OCI-LY1 (cell line): Measurements from ENCODE around the gene SP2.

Source experiments
- H2AFZ ChIP-seq: fragments of 200-600 bp; sonication (generic), shearing (Covaris generic); 2 replicates; pipeline ENCODE4 v1.6.0; 2014; ENCODE audit warnings: antibody characterized with exemption, mild to moderate bottlenecking, low read length
- H3F3A ChIP-seq: fragments of 200-600 bp; sonication (generic), shearing (Covaris generic); 2 replicates; pipeline ENCODE4 v1.6.0; 2014; ENCODE audit warnings: mild to moderate bottlenecking, antibody characterized with exemption, low read length, moderate library complexity; ENCODE audit not compliant: insufficient read depth
- H3K27ac ChIP-seq: fragments of 200-600 bp; sonication (generic); 2 replicates; pipeline ENCODE4 v1.5.1; 2014; ENCODE audit warnings: low read length, mixed run types, mild to moderate bottlenecking, low read depth; ENCODE audit not compliant: poor library complexity, severe bottlenecking
- H3K27me3 ChIP-seq: fragments of 200-600 bp; sonication (generic); 2 replicates; pipeline ENCODE4 v1.6.0; 2014; ENCODE audit warnings: antibody characterized with exemption, mild to moderate bottlenecking, low read length, moderate library complexity; ENCODE audit not compliant: insufficient read depth
- H3K36me3 ChIP-seq: fragments of 200-600 bp; sonication (generic); 2 replicates; pipeline ENCODE4 v1.6.1; 2014; ENCODE audit warnings: mild to moderate bottlenecking, antibody characterized with exemption, low read length, moderate library complexity, mixed read lengths; ENCODE audit not compliant: insufficient read depth
- H3K4me1 ChIP-seq: fragments of 200-600 bp; sonication (generic); 2 replicates; pipeline ENCODE4 v1.5.1; 2014; ENCODE audit warnings: mild to moderate bottlenecking, low read length, moderate library complexity; ENCODE audit not compliant: insufficient read depth, severe bottlenecking
- H3K4me2 ChIP-seq: fragments of 200-600 bp; sonication (generic), shearing (Covaris generic); 2 replicates; pipeline ENCODE4 v1.6.1; 2014; ENCODE audit warnings: low read length
- H3K4me3 ChIP-seq: fragments of 200-600 bp; sonication (generic); 2 replicates; pipeline ENCODE4 v1.5.1; 2014; ENCODE audit warnings: low read length, low read depth, mild to moderate bottlenecking, mixed read lengths; ENCODE audit not compliant: poor library complexity, severe bottlenecking
- H3K79me2 ChIP-seq: fragments of 200-600 bp; shearing (Covaris generic); 2 replicates; pipeline ENCODE4 v1.6.1; 2016; ENCODE audit warnings: mixed run types, low read length, mixed read lengths; ENCODE audit not compliant: insufficient read depth
- H3K9ac ChIP-seq: fragments of 200-600 bp; sonication (generic), shearing (Covaris generic); 2 replicates; pipeline ENCODE4 v1.6.1; 2014; ENCODE audit warnings: mild to moderate bottlenecking, low read length, mixed read lengths
- H3K9me2 ChIP-seq: fragments of 200-600 bp; sonication (generic), shearing (Covaris generic); 2 replicates; pipeline ENCODE4 v1.6.1; 2014; ENCODE audit warnings: low read depth, mild to moderate bottlenecking, low read length, mixed read lengths
- H3K9me3 ChIP-seq: fragments of 200-600 bp; shearing (Covaris generic); 2 replicates; pipeline ENCODE4 v1.6.1; 2014; ENCODE audit warnings: low read length, mixed read lengths
- H4K20me1 ChIP-seq: fragments of 200-600 bp; sonication (generic), shearing (Covaris generic); 2 replicates; pipeline ENCODE4 v1.6.0; 2016; ENCODE audit warnings: mild to moderate bottlenecking, low read length; ENCODE audit not compliant: insufficient read depth
- CTCF ChIP-seq: fragments of 200-600 bp; sonication (generic), shearing (Covaris generic); IDR thresholded peaks from 2 replicates; pipeline ENCODE4 v1.5.1; 2017; ENCODE audit warnings: mild to moderate bottlenecking, antibody characterized with exemption, low read length, moderate library complexity, mixed read lengths
- EZH2 ChIP-seq: fragments of 200-600 bp; sonication (generic), shearing (Covaris generic); IDR thresholded peaks from 2 replicates; pipeline ENCODE4 v1.8.0; 2017; ENCODE audit warnings: borderline replicate concordance, mixed run types, mild to moderate bottlenecking, antibody characterized with exemption, low read length, moderate library complexity, mixed read lengths

SP2 gene

DNA sequence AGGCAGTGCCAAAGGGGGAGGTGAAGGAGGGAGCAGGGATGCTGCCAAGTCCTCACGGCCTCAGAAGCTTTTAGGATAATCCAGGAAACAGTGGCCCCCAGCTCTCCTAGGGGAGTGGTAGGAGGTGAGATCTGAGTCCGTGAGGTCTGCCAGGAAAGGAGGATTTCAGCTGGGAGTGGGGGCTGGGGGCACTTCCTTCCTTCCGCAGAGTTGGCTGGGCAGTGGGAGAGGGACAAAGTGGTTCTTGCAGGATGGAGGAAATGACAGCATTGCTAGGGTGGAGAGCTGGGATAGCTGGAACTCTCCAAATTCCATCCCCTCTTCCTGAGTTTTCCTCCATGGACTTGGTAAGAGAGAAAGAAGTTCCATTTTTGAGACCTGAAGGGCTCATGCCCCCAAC, 40.3 kb upstream of the SP2 start:
- no peaks in the 10 kb centered on the region for H3F3A ChIP-seq
- TF ChIP-seq EZH2 (no peak), CTCF (no peak)
- no peaks in the 10 kb centered on the region for H3K79me2 ChIP-seq
- no peaks in the 10 kb centered on the region for H3K9me2 ChIP-seq
- H3K4me1 ChIP-seq: no peaks in the 10 kb centered on the region
- H3K9me3 ChIP-seq: no peaks in the 10 kb centered on the region
- no peak overlapping the region for H3K27ac ChIP-seq
- no peaks in the 10 kb centered on the region for H3K36me3 ChIP-seq
- no peak overlapping the region for H3K4me3 ChIP-seq
- H2AFZ ChIP-seq: no peak overlapping the region
- H3K9ac ChIP-seq: no peak overlapping the region
- no peaks in the 10 kb centered on the region; the same call in none of the 2 replicates for H3K27me3 ChIP-seq
- no peaks in the 10 kb centered on the region for H4K20me1 ChIP-seq
- no peak overlapping the region for H3K4me2 ChIP-seq

DNA sequence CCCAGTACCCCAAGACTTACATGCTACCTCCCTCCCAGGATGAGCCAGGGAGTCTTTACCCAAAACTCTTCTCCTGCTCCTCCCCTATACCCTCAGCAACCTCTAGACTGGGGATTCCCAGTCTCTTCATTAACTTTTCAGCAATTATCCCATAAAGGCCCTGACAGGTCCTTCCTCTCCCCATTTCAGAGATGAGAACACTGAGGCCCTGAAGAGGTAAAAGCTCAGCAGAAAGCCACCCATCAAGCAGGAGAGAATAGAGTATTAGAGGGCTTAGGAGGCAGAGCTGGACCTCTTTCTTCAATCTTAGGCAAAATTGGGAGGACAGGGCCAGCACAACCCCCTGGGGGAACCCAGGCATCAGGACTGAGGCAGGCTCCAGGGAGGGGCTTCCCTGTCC, 39.2 kb upstream of the SP2 start:
- H3K9me3 ChIP-seq: no peaks in the 10 kb centered on the region
- H3K4me1 ChIP-seq: no peaks in the 10 kb centered on the region
- no peaks in the 10 kb centered on the region for H4K20me1 ChIP-seq
- H3K9me2 ChIP-seq: no peaks in the 10 kb centered on the region
- no peak overlapping the region for H3K4me2 ChIP-seq
- no peak overlapping the region for H2AFZ ChIP-seq
- no peak for TF ChIP-seq EZH2
- TF ChIP-seq CTCF: no peak
- H3K4me3 ChIP-seq: no peak overlapping the region
- no peak overlapping the region for H3K27ac ChIP-seq
- no peaks in the 10 kb centered on the region for H3K79me2 ChIP-seq
- no peak overlapping the region for H3K9ac ChIP-seq
- H3K27me3 ChIP-seq: no peaks in the 10 kb centered on the region; the same call in none of the 2 replicates
- H3K36me3 ChIP-seq: no peaks in the 10 kb centered on the region
- H3F3A ChIP-seq: no peaks in the 10 kb centered on the region

DNA sequence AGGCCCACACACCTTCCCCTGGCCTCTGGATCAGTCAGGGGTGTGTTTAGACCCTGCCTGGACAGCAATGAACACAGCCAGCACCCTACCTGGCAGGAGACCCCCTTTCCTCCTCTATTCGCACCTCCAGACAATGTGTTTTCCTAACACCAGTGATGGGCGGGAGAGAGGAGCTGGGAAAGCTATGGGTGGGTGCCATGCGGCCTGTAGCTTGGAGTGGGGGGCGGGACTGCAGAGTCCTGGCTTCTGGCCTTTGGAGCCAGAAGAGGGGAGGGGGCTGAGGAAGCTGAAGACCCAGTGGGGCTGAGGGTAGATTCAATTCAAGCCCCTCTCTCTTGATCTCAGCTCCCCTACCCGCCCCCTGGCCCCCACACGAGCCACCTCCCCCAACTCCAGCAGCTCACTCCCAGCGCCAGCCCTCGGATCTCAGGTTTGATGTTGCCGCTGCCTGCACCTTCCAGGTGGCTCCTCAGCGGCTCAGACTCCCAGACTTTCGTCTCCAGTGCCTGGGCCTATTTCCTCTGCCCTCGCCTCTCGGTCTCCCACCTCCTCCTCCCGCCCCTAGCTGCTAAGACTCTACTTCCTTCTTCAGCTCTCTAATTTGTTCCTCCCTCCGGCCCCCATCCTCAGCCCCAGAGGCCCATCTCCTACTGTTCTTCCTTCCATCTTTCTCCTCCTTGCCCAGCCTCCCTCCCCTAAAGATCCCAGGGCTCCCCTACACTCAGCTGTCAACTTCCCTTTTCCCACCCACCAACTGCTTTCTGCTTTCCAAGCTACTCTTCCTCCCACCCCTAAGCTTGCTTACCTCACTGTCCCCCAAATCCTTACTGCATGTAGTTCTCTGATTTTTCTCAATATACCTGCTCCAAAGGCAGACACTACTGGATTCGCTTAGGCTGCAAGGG, 38.2 kb upstream of the SP2 start:
- no peaks in the 10 kb centered on the region for H3K9me2 ChIP-seq
- H3K79me2 ChIP-seq: no peaks in the 10 kb centered on the region
- peaks cover 2% of the 10 kb centered on the region for H3K27me3 ChIP-seq
- H3K9me3 ChIP-seq: no peaks in the 10 kb centered on the region
- H3F3A ChIP-seq: no peaks in the 10 kb centered on the region
- H3K4me1 ChIP-seq: no peaks in the 10 kb centered on the region
- no peaks in the 10 kb centered on the region for H4K20me1 ChIP-seq
- no peak overlapping the region for H2AFZ ChIP-seq
- no peak overlapping the region for H3K4me2 ChIP-seq
- no peak for TF ChIP-seq EZH2
- H3K9ac ChIP-seq: no peak overlapping the region
- H3K36me3 ChIP-seq: no peaks in the 10 kb centered on the region
- no peak overlapping the region for H3K4me3 ChIP-seq
- H3K27ac ChIP-seq: no peak overlapping the region
